Stimulated activated CD4-positive, alpha-beta T cell treated with anti-CD3 and anti-CD28 coated beads, TNF-alpha, amount 100 ng/mL, for 48 hours (primary cell): Measurements from ENCODE around the gene ARHGEF28.

ENCODE experiments used
- DNase-seq, 3 donors: peaks; one replicate each; pipeline ENCODE4 v3.0.0-alpha.2; 2020; ENCODE audit warnings: low read depth in 3 of 3

ARHGEF28 gene

GRCh38 chr5:73619606-73620333 is 6.2 kb upstream of the ARHGEF28 start:
- DNase-seq: no peak

GRCh38 chr5:73620334-73620687 is 5.7 kb upstream of the ARHGEF28 start:
- no peak for DNase-seq

GRCh38 chr5:73623060-73623459 is 2.9 kb upstream of the ARHGEF28 start:
- no peak for DNase-seq

- DNase-seq: no peak
These were observed 2.0 kb upstream of the ARHGEF28 start for GRCh38 chr5:73623901-73624404.

GRCh38 chr5:73624888-73625287 is 1.1 kb upstream of the ARHGEF28 start:
- DNase-seq: no peak

GRCh38 chr5:73625372-73625943 is 538 bp upstream of the ARHGEF28 start:
- no peak for DNase-seq

- no peak for DNase-seq
These were observed 868 bp downstream of the ARHGEF28 start for GRCh38 chr5:73626814-73627313.

- no peak for DNase-seq
These were observed 3.5 kb downstream of the ARHGEF28 start for GRCh38 chr5:73629456-73629855.

- DNase-seq: no peak
These were observed 4.8 kb downstream of the ARHGEF28 start for GRCh38 chr5:73630765-73631164.

GRCh38 chr5:73631500-73631899 is 5.5 kb downstream of the ARHGEF28 start:
- no peak for DNase-seq

GRCh38 chr5:73633060-73633459 is 7.1 kb downstream of the ARHGEF28 start:
- DNase-seq: no peak

- no peak for DNase-seq
These were observed 10.4 kb downstream of the ARHGEF28 start for GRCh38 chr5:73636408-73636807.

GRCh38 chr5:73637565-73637964 is 11.6 kb downstream of the ARHGEF28 start:
- no peak for DNase-seq

- DNase-seq: no peak
These were observed 12.5 kb downstream of the ARHGEF28 start for GRCh38 chr5:73638344-73639095.

GRCh38 chr5:73640861-73641320 is 14.9 kb downstream of the ARHGEF28 start:
- no peak for DNase-seq

- no peak for DNase-seq
These were observed 15.8 kb downstream of the ARHGEF28 start for GRCh38 chr5:73641811-73642210.

GRCh38 chr5:73642344-73642743 is 16.3 kb downstream of the ARHGEF28 start:
- DNase-seq: no peak

- no peak for DNase-seq
These were observed 18.5 kb downstream of the ARHGEF28 start for GRCh38 chr5:73644385-73644963.

GRCh38 chr5:73647721-73648120 is 21.7 kb downstream of the ARHGEF28 start:
- no peak for DNase-seq

GRCh38 chr5:73648515-73648914 is 22.5 kb downstream of the ARHGEF28 start:
- no peak for DNase-seq

- no peak for DNase-seq
These were observed 23.9 kb downstream of the ARHGEF28 start for GRCh38 chr5:73649926-73650325.

- DNase-seq: no peak
These were observed 26.4 kb downstream of the ARHGEF28 start for GRCh38 chr5:73652391-73652790.
